ENCODE results near the gene CYTH1.

- TF ChIP-seq CTCF (IDR thresholded peaks at IDR 0.05; ENCODE audit: insufficient read depth, low read depth, low read length): no peak
- TF ChIP-seq EZH2 (IDR thresholded peaks at IDR 0.05; ENCODE audit: insufficient read depth, low read length): no peak
These were observed 113.2 kb downstream of the CYTH1 start for GRCh38 chr17:78668847-78669246.

Measured in astrocyte (in vitro differentiated cells and primary cell).